OCI-LY3 (cell line): ENCODE measurements around the gene IRF3.
A peak's percentile ranks its signal among the peaks of the same experiment; 100 is the strongest.

Experiments used
- H2AFZ ChIP-seq: fragments of 200-600, 300-600 bp; shearing (Covaris generic); 2 replicates; pipeline ENCODE4 v1.6.0; 2014; ENCODE audit warnings: antibody characterized with exemption, low read depth, low read length
- H3K27ac ChIP-seq: fragments of 200-600, 300-600 bp; sonication (generic); 2 replicates; pipeline ENCODE4 v1.5.1; 2014; ENCODE audit warnings: mild to moderate bottlenecking, low read length, moderate library complexity, mixed read lengths
- H3K27me3 ChIP-seq: fragments of 200-600, 300-600 bp; sonication (generic); 2 replicates; pipeline ENCODE4 v1.6.1; 2014; ENCODE audit warnings: low read depth, low read length, mixed read lengths
- H3K36me3 ChIP-seq: fragments of 200-600, 300-600 bp; sonication (generic); replicated peaks from 2 replicates; pipeline ENCODE3; 2014; ENCODE audit warnings: low read depth, low read length, mixed read lengths
- H3K4me1 ChIP-seq: fragments of 300-600, 200-600 bp; sonication (generic); 2 replicates; pipeline ENCODE4 v1.6.1; 2014; ENCODE audit warnings: low read length, mixed read lengths
- H3K4me2 ChIP-seq: fragments of 200-600, 300-600 bp; sonication (generic); 2 replicates; pipeline ENCODE4 v1.6.1; 2014; ENCODE audit warnings: low read length, mixed read lengths
- H3K4me3 ChIP-seq: fragments of 300-600, 200-600 bp; sonication (generic); 2 replicates; pipeline ENCODE4 v1.5.1; 2014; ENCODE audit warnings: antibody characterized with exemption, mild to moderate bottlenecking, low read length, moderate library complexity
- H3K79me2 ChIP-seq: fragments of 300-600, 200-600 bp; shearing (Covaris generic); 2 replicates; pipeline ENCODE4 v1.6.1; 2014; ENCODE audit warnings: mild to moderate bottlenecking, low read length, mixed read lengths
- H3K9ac ChIP-seq: fragments of 300-600, 200-600 bp; shearing (Covaris generic); 2 replicates; pipeline ENCODE4 v1.6.0; 2014; ENCODE audit warnings: mild to moderate bottlenecking, low read length, moderate library complexity
- H3K9me3 ChIP-seq: fragments of 200-600, 300-600 bp; shearing (Covaris generic); 2 replicates; pipeline ENCODE4 v1.6.1; 2014; ENCODE audit warnings: low read length, mixed read lengths; ENCODE audit not compliant: insufficient read depth
- H4K20me1 ChIP-seq: fragments of 200-600, 300-600 bp; sonication (generic); 2 replicates; pipeline ENCODE4 v1.6.1; 2016; ENCODE audit warnings: low read length, mixed read lengths; ENCODE audit not compliant: insufficient read depth
- EZH2phosphoT487 ChIP-seq: fragments of 200-600 bp; shearing (Covaris generic); IDR thresholded peaks from 2 replicates; pipeline ENCODE4 v1.6.1; 2018; ENCODE audit warnings: antibody characterized with exemption, mixed run types, low read depth
- TF ChIP-seq, protein P1 (sequence below): fragments of 200-600, 300-600 bp; sonication (generic); IDR thresholded peaks from 2 replicates; pipeline ENCODE4 v1.5.1; 2014; ENCODE audit warnings: antibody characterized with exemption, low read length, low read depth

Gene IRF3

DNA sequence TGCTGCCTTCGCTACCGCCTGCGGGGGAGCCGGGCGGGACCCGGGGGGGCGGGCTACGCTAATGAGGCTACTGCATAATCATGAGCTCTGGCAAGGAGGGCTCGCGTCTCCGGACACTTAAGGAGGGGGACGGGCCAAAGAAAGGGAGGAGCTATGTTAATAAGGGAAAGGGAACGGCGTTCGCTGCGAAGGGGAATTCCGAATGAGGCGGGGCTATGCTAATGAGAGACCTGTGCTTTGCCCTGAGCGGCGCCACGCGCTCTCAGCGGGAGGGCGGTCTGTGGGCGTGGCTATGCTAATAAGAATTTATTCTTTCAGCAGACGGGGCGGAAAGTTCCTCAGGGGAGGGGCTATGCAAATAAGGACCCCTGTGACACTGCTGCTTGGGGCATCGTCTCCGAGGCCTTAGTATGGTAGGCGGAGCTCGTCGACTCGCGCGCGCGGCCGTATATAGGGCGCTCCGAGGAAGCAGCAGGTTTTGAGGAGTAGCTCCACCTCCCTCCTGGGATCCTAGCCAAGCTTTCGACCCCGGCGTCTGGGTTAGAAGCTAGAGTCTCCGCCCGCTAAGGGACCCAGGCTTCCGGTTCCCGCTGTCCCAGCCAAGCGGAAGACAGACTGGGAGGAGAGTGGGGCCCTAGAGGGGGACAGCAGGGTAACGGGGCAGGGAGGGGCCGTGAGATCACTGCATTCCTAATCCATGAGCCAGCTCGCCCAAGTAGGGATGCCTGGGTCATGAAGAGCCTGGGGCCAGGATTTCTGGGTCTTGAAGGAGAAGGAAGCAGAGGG lies 25.4 kb downstream of the IRF3 start, which contains the start of gene RRAS:
Gene RRAS (minus strand): TSS at position 31 of the 786 bp plus-strand sequence. CDS start 45 bp downstream, outside the sequence.
- Histone ChIP-seq H2AFZ (peak within 1 kb of the TSS; percentile 3; the same call in 1 of the 2 replicates), H3K27me3 (peaks cover 8% of the 10 kb centered on the region), H3K9ac (peak within 1 kb of the TSS; percentile 98), H3K4me2 (peak within 1 kb of the TSS; percentile 86), H3K4me1 (peaks cover 15% of the 10 kb centered on the region), H4K20me1 (peaks cover 3% of the 10 kb centered on the region; the same call in 1 of the 2 replicates), H3K36me3 (peaks cover 5% of the 10 kb centered on the region), H3K9me3 (no peaks in the 10 kb centered on the region), H3K27ac (peak within 1 kb of the TSS; percentile 91), H3K4me3 (peak within 1 kb of the TSS; percentile 93), H3K79me2 (peaks cover 37% of the 10 kb centered on the region)
- TF ChIP-seq, protein P1, sequence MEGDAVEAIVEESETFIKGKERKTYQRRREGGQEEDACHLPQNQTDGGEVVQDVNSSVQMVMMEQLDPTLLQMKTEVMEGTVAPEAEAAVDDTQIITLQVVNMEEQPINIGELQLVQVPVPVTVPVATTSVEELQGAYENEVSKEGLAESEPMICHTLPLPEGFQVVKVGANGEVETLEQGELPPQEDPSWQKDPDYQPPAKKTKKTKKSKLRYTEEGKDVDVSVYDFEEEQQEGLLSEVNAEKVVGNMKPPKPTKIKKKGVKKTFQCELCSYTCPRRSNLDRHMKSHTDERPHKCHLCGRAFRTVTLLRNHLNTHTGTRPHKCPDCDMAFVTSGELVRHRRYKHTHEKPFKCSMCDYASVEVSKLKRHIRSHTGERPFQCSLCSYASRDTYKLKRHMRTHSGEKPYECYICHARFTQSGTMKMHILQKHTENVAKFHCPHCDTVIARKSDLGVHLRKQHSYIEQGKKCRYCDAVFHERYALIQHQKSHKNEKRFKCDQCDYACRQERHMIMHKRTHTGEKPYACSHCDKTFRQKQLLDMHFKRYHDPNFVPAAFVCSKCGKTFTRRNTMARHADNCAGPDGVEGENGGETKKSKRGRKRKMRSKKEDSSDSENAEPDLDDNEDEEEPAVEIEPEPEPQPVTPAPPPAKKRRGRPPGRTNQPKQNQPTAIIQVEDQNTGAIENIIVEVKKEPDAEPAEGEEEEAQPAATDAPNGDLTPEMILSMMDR, result no peak
- no peak for TF ChIP-seq EZH2phosphoT487

DNA sequence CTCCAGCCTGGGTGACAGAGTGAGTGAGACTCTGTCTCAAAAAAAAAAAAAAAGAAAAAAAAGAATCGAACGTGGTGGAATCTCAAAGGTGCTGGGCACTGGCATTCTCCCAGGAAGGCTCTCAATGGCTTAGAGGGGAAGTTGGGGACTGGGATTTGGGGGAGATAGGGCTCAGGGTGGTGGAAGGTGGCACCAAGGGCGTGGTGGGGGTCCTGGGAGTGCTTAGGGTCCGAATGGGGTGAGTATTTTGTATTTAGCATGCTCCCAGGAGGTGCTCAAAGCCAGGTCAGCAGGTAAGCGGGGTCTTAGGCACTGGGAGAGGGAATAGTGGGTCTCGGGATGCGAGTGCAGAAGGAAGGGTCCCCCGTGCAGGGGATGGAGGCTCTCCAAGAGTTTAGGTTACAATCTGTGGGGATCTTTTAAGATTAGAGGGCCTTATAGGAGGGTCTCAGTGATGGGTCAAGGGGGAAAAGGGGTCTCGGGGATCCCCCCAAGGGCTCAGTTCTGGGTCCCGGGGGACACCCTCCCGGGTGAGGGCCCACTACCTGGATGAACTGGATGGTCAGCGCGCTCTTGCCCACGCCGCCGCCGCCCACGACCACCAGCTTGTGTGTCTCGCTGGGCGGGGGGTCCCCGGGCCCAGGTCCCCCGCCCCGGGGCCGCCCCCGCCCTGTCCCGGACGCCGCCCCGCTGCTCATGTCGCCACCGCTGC lies 26.1 kb downstream of the IRF3 start:
- H3K9me3 ChIP-seq, result no peaks in the 10 kb centered on the region
- H3K9ac ChIP-seq, result peak overlapping the region; percentile 69
- H3K27me3 ChIP-seq, result peaks cover 8% of the 10 kb centered on the region
- H2AFZ ChIP-seq, result peak overlapping the region; percentile 3; the same call in 1 of the 2 replicates
- peaks cover 5% of the 10 kb centered on the region for H3K36me3 ChIP-seq
- TF ChIP-seq EZH2phosphoT487, result no peak
- TF ChIP-seq, protein P1, result no peak
- H3K4me3 ChIP-seq, result peak overlapping the region; percentile 79
- peaks cover 29% of the 10 kb centered on the region for H3K79me2 ChIP-seq
- peaks cover 3% of the 10 kb centered on the region; the same call in 1 of the 2 replicates for H4K20me1 ChIP-seq
- H3K27ac ChIP-seq, result no peak overlapping the region
- peaks cover 15% of the 10 kb centered on the region for H3K4me1 ChIP-seq
- peak overlapping the region; percentile 86 for H3K4me2 ChIP-seq

DNA sequence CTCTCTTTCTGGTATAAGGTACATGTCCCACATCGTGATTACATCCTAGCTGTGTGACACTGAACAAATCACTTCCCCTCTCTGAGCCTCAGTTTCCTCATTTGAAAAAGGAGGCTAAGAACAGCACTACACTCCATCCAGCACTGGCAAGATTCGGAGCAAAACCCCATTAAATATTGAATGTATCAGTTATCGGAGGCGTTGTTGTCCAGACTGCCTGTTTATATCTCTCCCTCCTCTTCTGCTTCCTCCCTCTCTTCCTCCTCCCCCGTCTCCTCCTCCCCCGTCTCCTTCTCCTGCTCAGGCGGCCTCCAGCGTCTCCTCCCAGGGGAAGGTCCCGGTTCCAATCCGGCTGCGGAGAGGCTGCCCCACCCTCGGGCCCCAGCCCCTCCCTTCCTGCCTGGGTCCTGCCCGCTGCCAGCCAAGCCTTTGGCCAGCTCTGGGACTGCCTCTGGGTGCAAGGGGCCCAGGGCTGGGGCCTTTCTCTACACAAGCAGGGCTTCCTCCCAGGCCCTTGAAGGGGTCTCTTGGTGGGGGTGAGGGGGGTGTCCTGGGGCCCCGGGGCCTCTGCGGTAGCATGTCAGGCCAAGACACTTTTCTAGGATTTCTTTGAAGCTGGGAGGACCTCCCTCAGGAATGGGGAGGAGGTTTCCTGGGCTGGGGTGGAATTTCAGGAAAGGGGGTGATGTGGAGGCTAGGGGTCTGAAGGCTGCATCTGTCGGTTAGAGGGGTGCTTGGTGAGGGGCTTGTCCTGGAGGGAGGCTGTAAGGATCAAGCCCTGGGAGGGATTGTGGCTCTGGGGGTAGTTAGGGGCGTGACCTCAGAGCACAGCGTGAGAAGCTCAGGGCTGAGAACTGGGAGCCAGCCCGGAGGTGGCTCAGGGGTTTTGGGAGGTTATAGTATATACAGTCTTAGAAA lies 27.6 kb downstream of the IRF3 start:
- Histone ChIP-seq H3K9me3 (no peaks in the 10 kb centered on the region), H2AFZ (no peak overlapping the region), H3K4me1 (peaks cover 8% of the 10 kb centered on the region), H3K27me3 (peaks cover 8% of the 10 kb centered on the region), H4K20me1 (no peaks in the 10 kb centered on the region), H3K4me3 (no peak overlapping the region), H3K79me2 (peaks cover 15% of the 10 kb centered on the region), H3K4me2 (no peak overlapping the region), H3K9ac (no peak overlapping the region), H3K27ac (no peak overlapping the region), H3K36me3 (no peaks in the 10 kb centered on the region)
- TF ChIP-seq EZH2phosphoT487, result no peak
- TF ChIP-seq, protein P1, result no peak
